ENCODE results near the gene EOMES.

EOMES gene

GRCh38 chr3:27740854-27741253 lies 18.7 kb upstream of the EOMES start:
- TF ChIP-seq CTCF (conservative IDR thresholded peaks at IDR 0.05) (no peak), ZFX (IDR thresholded peaks at IDR 0.05) (no peak)
- H3K27ac ChIP-seq: no peak overlapping the region

GRCh38 chr3:27737091-27737490 lies 15.0 kb upstream of the EOMES start:
- no peak overlapping the region for H3K27ac ChIP-seq
- no peak for TF ChIP-seq CTCF (conservative IDR thresholded peaks at IDR 0.05)
- no peak for TF ChIP-seq ZFX (IDR thresholded peaks at IDR 0.05)

- H3K27ac ChIP-seq: no peak overlapping the region
- TF ChIP-seq ZFX (IDR thresholded peaks at IDR 0.05) (no peak), CTCF (conservative IDR thresholded peaks at IDR 0.05) (no peak)
These were observed 8.9 kb upstream of the EOMES start for GRCh38 chr3:27730774-27731659.

- H3K27ac ChIP-seq: no peak overlapping the region
- no peak for TF ChIP-seq CTCF (conservative IDR thresholded peaks at IDR 0.05)
- no peak for TF ChIP-seq ZFX (IDR thresholded peaks at IDR 0.05)
These were observed 7.9 kb upstream of the EOMES start for GRCh38 chr3:27729748-27730611.

- H3K27ac ChIP-seq: no peak overlapping the region
- no peak for TF ChIP-seq CTCF (conservative IDR thresholded peaks at IDR 0.05)
- no peak for TF ChIP-seq ZFX (IDR thresholded peaks at IDR 0.05)
These were observed 7.2 kb upstream of the EOMES start for GRCh38 chr3:27729325-27729724.

- no peak for TF ChIP-seq ZFX (IDR thresholded peaks at IDR 0.05)
- no peak for TF ChIP-seq CTCF (conservative IDR thresholded peaks at IDR 0.05)
- no peak overlapping the region for H3K27ac ChIP-seq
These were observed 6.3 kb upstream of the EOMES start for GRCh38 chr3:27728195-27729087.
